GM12892 (cell line): Measurements from ENCODE around the gene HAPLN2.

Source experiments
- POLR2AphosphoS5 ChIP-seq: IDR thresholded peaks from 2 replicates; pipeline ENCODE4 v1.6.1; 2011; ENCODE audit warnings: low read depth, low read length, control low read depth
- TAF1 ChIP-seq: IDR thresholded peaks from 2 replicates; pipeline ENCODE4 v1.6.1; 2011; ENCODE audit warnings: low read depth, mild to moderate bottlenecking, control low read depth, low read length, borderline replicate concordance

DNA sequence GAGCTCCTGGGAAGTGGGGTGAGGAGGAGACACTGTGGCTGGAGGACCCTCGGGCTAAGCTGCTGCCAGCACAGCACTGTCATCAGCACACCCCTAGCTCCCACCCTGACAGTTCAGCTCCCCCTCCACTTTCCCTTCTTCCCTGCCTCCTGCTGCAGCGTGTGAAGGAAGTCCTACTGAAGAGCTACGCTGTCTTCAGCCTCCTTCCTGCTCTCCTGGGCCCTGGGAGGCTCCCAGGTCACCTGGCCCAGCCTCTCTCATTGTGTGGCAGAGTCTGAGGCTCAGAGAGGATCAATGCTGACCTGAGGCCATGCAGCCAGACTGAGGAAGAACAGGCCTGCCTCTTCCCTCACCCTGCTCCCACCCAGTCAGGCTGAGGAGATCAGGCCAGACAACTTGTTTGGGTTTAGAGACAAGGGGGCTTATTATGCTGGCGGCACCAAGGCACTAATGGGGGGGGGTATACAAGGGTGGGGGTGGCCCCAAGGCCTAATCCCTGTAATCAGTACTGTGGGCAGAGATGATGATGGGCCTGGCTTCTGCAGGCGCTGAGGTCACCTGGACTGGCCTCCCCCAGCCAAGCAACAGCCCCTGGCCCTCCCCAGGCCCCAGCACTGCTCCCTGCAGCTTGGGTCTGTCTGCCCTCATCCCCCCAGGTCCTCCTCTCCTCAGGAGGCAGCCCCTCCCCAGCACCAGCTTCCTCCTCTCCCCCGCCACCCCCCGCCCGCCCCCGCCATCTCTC, 48.9 kb downstream of the HAPLN2 start:
- TF ChIP-seq POLR2AphosphoS5 (no peak), TAF1 (no peak)
